ENCODE data around the gene VAMP5. TPM values are rescaled to one million over a fixed set of nuclear protein-coding genes. Genes with fewer than 3 reads are reported as not detected.

The VAMP5 gene
- total and polyA plus RNA-seq, 9 of the 15 experiments (the other 6 are each of a cell fraction or from before 2014, with no cell fraction given): 0.54 to 1.9 (median 1.5) TPM; not detected in 2

GRCh38 chr2:85577386-85578242, 6.6 kb upstream of the VAMP5 start, which contains the start of gene VAMP8 (continued):
- TF ChIP-seq, protein P1, sequence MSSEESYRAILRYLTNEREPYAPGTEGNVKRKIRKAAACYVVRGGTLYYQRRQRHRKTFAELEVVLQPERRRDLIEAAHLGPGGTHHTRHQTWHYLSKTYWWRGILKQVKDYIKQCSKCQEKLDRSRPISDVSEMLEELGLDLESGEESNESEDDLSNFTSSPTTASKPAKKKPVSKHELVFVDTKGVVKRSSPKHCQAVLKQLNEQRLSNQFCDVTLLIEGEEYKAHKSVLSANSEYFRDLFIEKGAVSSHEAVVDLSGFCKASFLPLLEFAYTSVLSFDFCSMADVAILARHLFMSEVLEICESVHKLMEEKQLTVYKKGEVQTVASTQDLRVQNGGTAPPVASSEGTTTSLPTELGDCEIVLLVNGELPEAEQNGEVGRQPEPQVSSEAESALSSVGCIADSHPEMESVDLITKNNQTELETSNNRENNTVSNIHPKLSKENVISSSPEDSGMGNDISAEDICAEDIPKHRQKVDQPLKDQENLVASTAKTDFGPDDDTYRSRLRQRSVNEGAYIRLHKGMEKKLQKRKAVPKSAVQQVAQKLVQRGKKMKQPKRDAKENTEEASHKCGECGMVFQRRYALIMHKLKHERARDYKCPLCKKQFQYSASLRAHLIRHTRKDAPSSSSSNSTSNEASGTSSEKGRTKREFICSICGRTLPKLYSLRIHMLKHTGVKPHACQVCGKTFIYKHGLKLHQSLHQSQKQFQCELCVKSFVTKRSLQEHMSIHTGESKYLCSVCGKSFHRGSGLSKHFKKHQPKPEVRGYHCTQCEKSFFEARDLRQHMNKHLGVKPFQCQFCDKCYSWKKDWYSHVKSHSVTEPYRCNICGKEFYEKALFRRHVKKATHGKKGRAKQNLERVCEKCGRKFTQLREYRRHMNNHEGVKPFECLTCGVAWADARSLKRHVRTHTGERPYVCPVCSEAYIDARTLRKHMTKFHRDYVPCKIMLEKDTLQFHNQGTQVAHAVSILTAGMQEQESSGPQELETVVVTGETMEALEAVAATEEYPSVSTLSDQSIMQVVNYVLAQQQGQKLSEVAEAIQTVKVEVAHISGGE (CRISPR knock-in tag; IDR thresholded peaks at IDR 0.05): no peak; a peak in 1 of 6 replicates
- TF ChIP-seq ETV5 (CRISPR knock-in tag; IDR thresholded peaks at IDR 0.05; ENCODE audit: low read depth): no peak
- TF ChIP-seq NFXL1 (CRISPR knock-in tag; IDR thresholded peaks at IDR 0.05): no peak
- no peak for TF ChIP-seq ETS2 (tag; IDR thresholded peaks at IDR 0.05; ENCODE audit: borderline replicate concordance, poor library complexity, severe bottlenecking)
- TF ChIP-seq ZNF764 (CRISPR knock-in tag; IDR thresholded peaks at IDR 0.05; ENCODE audit: low read depth): no peak
- TF ChIP-seq ZBTB2 (IDR thresholded peaks at IDR 0.05): no peak
- TF ChIP-seq TAL1 (IDR thresholded peaks at IDR 0.05): no peak
- no peak for TF ChIP-seq ZNF232 (CRISPR knock-in tag; IDR thresholded peaks at IDR 0.05)
- no peak for TF ChIP-seq ZNF780A (CRISPR knock-in tag; IDR thresholded peaks at IDR 0.05)
- no peak for TF ChIP-seq PPARD (CRISPR knock-in tag; IDR thresholded peaks at IDR 0.05)
- no peak for TF ChIP-seq IRF2 (CRISPR knock-in tag; IDR thresholded peaks at IDR 0.05)
- 0 out of 2 replicates have a peak, but pooled peaks have one; percentile 10 for TF ChIP-seq TEAD4 (IDR thresholded peaks at IDR 0.05; ENCODE audit: low read length)
- no peak for TF ChIP-seq TEAD4 (CRISPR knock-in tag; IDR thresholded peaks at IDR 0.05; ENCODE audit: borderline replicate concordance)
- no peak for TF ChIP-seq E4F1 (CRISPR knock-in tag; IDR thresholded peaks at IDR 0.05; ENCODE audit: borderline replicate concordance)
- TF ChIP-seq PBX2 (CRISPR knock-in tag; IDR thresholded peaks at IDR 0.05; ENCODE audit: low read depth): no peak
- TF ChIP-seq PBX2 (tag; conservative IDR thresholded peaks at IDR 0.05; ENCODE audit: low read depth): no peak
- no peak for TF ChIP-seq BRD9 (IDR thresholded peaks at IDR 0.05; ENCODE audit: low read depth, partially characterized antibody)

All from K562 (cell line).